ENCODE data around the gene NEK1.

- TF ChIP-seq CTCF (conservative IDR thresholded peaks at IDR 0.05 in 1 of 2, IDR thresholded peaks at IDR 0.05 in 1 of 2; ENCODE audit: extremely low read depth in 1 of 2, insufficient read depth in 1 of 2, low read depth in 1 of 2, low read length in 2 of 2) = no peak
- TF ChIP-seq EZH2 (IDR thresholded peaks at IDR 0.05; ENCODE audit: borderline replicate concordance, low read length) = no peak
Observed at GRCh38 chr4:169437299-169438047, 174.9 kb downstream of the NEK1 start.
